ENCODE results near the gene SLCO3A1. TPM values are rescaled to one million over a fixed set of nuclear protein-coding genes. Genes with fewer than 3 reads are reported as not detected.

Gene SLCO3A1
- total RNA-seq, 2 donors from 2014 or later = 8.2 to 13.6 TPM

- DNase-seq (no peak), ATAC-seq (replicated peaks in 1 of 2) (no peak)
- Mint-ChIP-seq H3K4me1 (ENCODE audit: low read depth) (peaks cover 48% of the 10 kb centered on the region), H3K27ac (no peak overlapping the region), H3K4me3 (no peak overlapping the region), H3K36me3 (ENCODE audit: insufficient read depth in 2 of 2) (no peaks in the 10 kb centered on the region), H3K9me3 (no peaks in the 10 kb centered on the region), H3K27me3 (ENCODE audit: low read depth) (no peaks in the 10 kb centered on the region)
Measured at GRCh38 chr15:91945385-91945784, 91.9 kb downstream of the SLCO3A1 start.

- DNase-seq (no peak), ATAC-seq (replicated peaks in 1 of 2) (no peak)
- Mint-ChIP-seq H3K9me3 (no peaks in the 10 kb centered on the region), H3K27me3 (ENCODE audit: low read depth) (no peaks in the 10 kb centered on the region), H3K36me3 (ENCODE audit: insufficient read depth in 2 of 2) (no peaks in the 10 kb centered on the region), H3K27ac (no peak overlapping the region), H3K4me1 (ENCODE audit: low read depth) (peaks cover 48% of the 10 kb centered on the region), H3K4me3 (no peak overlapping the region)
Measured at GRCh38 chr15:91946075-91946474, 92.6 kb downstream of the SLCO3A1 start.

GRCh38 chr15:91946581-91947292 is 93.2 kb downstream of the SLCO3A1 start:
- no peaks in the 10 kb centered on the region for H3K27me3 Mint-ChIP-seq (ENCODE audit: low read depth)
- peaks cover 46% of the 10 kb centered on the region for H3K4me1 Mint-ChIP-seq (ENCODE audit: low read depth)
- H3K27ac Mint-ChIP-seq = no peak overlapping the region
- ATAC-seq (replicated peaks in 1 of 2) (no peak), DNase-seq (no peak)
- no peaks in the 10 kb centered on the region for H3K36me3 Mint-ChIP-seq (ENCODE audit: insufficient read depth in 2 of 2)
- no peak overlapping the region for H3K4me3 Mint-ChIP-seq
- no peaks in the 10 kb centered on the region for H3K9me3 Mint-ChIP-seq

GRCh38 chr15:91947293-91947679 is 93.8 kb downstream of the SLCO3A1 start:
- Mint-ChIP-seq H3K27ac (peak overlapping the region; percentile 12), H3K4me1 (ENCODE audit: low read depth) (peaks cover 41% of the 10 kb centered on the region), H3K9me3 (no peaks in the 10 kb centered on the region), H3K4me3 (no peak overlapping the region), H3K36me3 (ENCODE audit: insufficient read depth in 2 of 2) (no peaks in the 10 kb centered on the region), H3K27me3 (ENCODE audit: low read depth) (no peaks in the 10 kb centered on the region)
- no peak for ATAC-seq (replicated peaks in 1 of 2)
- DNase-seq = no peak

- no peaks in the 10 kb centered on the region for H3K9me3 Mint-ChIP-seq
- DNase-seq = no peak
- H3K27me3 Mint-ChIP-seq (ENCODE audit: low read depth) = no peaks in the 10 kb centered on the region
- no peaks in the 10 kb centered on the region for H3K36me3 Mint-ChIP-seq (ENCODE audit: insufficient read depth in 2 of 2)
- H3K4me3 Mint-ChIP-seq = no peak overlapping the region
- H3K27ac Mint-ChIP-seq = no peak overlapping the region
- ATAC-seq (replicated peaks in 1 of 2) = no peak
- H3K4me1 Mint-ChIP-seq (ENCODE audit: low read depth) = peaks cover 34% of the 10 kb centered on the region
Measured at GRCh38 chr15:91947683-91948608, 94.4 kb downstream of the SLCO3A1 start.

GRCh38 chr15:91949361-91949760 is 95.9 kb downstream of the SLCO3A1 start:
- Mint-ChIP-seq H3K4me1 (ENCODE audit: low read depth) (peaks cover 37% of the 10 kb centered on the region), H3K27ac (no peak overlapping the region), H3K4me3 (no peak overlapping the region), H3K27me3 (ENCODE audit: low read depth) (no peaks in the 10 kb centered on the region), H3K36me3 (ENCODE audit: insufficient read depth in 2 of 2) (no peaks in the 10 kb centered on the region), H3K9me3 (no peaks in the 10 kb centered on the region)
- no peak for ATAC-seq (replicated peaks in 1 of 2)
- no peak for DNase-seq

GRCh38 chr15:91950054-91950453 is 96.5 kb downstream of the SLCO3A1 start:
- H3K9me3 Mint-ChIP-seq = no peaks in the 10 kb centered on the region
- DNase-seq = no peak
- H3K36me3 Mint-ChIP-seq (ENCODE audit: insufficient read depth in 2 of 2) = no peaks in the 10 kb centered on the region
- no peak overlapping the region for H3K27ac Mint-ChIP-seq
- no peaks in the 10 kb centered on the region for H3K27me3 Mint-ChIP-seq (ENCODE audit: low read depth)
- H3K4me3 Mint-ChIP-seq = no peak overlapping the region
- ATAC-seq (replicated peaks in 1 of 2) = no peak
- peaks cover 40% of the 10 kb centered on the region for H3K4me1 Mint-ChIP-seq (ENCODE audit: low read depth)

GRCh38 chr15:91950631-91951329 is 97.3 kb downstream of the SLCO3A1 start:
- H3K4me1 Mint-ChIP-seq (ENCODE audit: low read depth) = peaks cover 40% of the 10 kb centered on the region
- ATAC-seq (replicated peaks in 1 of 2) (no peak), DNase-seq (no peak)
- H3K9me3 Mint-ChIP-seq = no peaks in the 10 kb centered on the region
- no peaks in the 10 kb centered on the region for H3K27me3 Mint-ChIP-seq (ENCODE audit: low read depth)
- no peak overlapping the region for H3K4me3 Mint-ChIP-seq
- H3K36me3 Mint-ChIP-seq (ENCODE audit: insufficient read depth in 2 of 2) = no peaks in the 10 kb centered on the region
- no peak overlapping the region for H3K27ac Mint-ChIP-seq

- peaks cover 31% of the 10 kb centered on the region for H3K4me1 Mint-ChIP-seq (ENCODE audit: low read depth)
- no peaks in the 10 kb centered on the region for H3K36me3 Mint-ChIP-seq (ENCODE audit: insufficient read depth in 2 of 2)
- H3K27ac Mint-ChIP-seq = no peak overlapping the region
- no peak overlapping the region for H3K4me3 Mint-ChIP-seq
- H3K27me3 Mint-ChIP-seq (ENCODE audit: low read depth) = no peaks in the 10 kb centered on the region
- no peak for ATAC-seq (replicated peaks in 1 of 2)
- no peaks in the 10 kb centered on the region for H3K9me3 Mint-ChIP-seq
- no peak for DNase-seq
Measured at GRCh38 chr15:91952216-91952615, 98.7 kb downstream of the SLCO3A1 start.

GRCh38 chr15:91953432-91953831 is 99.9 kb downstream of the SLCO3A1 start:
- no peaks in the 10 kb centered on the region for H3K36me3 Mint-ChIP-seq (ENCODE audit: insufficient read depth in 2 of 2)
- H3K4me3 Mint-ChIP-seq = no peak overlapping the region
- DNase-seq (no peak), ATAC-seq (replicated peaks in 1 of 2) (no peak)
- no peaks in the 10 kb centered on the region for H3K27me3 Mint-ChIP-seq (ENCODE audit: low read depth)
- peaks cover 28% of the 10 kb centered on the region for H3K4me1 Mint-ChIP-seq (ENCODE audit: low read depth)
- no peaks in the 10 kb centered on the region for H3K9me3 Mint-ChIP-seq
- H3K27ac Mint-ChIP-seq = peak overlapping the region; percentile 41

GRCh38 chr15:91954292-91954691 is 100.8 kb downstream of the SLCO3A1 start:
- H3K4me1 Mint-ChIP-seq (ENCODE audit: low read depth) = peaks cover 28% of the 10 kb centered on the region
- ATAC-seq (replicated peaks in 1 of 2) (no peak), DNase-seq (no peak)
- H3K9me3 Mint-ChIP-seq = no peaks in the 10 kb centered on the region
- H3K27ac Mint-ChIP-seq = no peak overlapping the region
- no peaks in the 10 kb centered on the region for H3K27me3 Mint-ChIP-seq (ENCODE audit: low read depth)
- H3K36me3 Mint-ChIP-seq (ENCODE audit: insufficient read depth in 2 of 2) = no peaks in the 10 kb centered on the region
- H3K4me3 Mint-ChIP-seq = no peak overlapping the region

GRCh38 chr15:91956026-91956723 is 102.7 kb downstream of the SLCO3A1 start:
- H3K9me3 Mint-ChIP-seq = no peaks in the 10 kb centered on the region
- no peak for ATAC-seq (replicated peaks in 1 of 2)

More at GRCh38 chr15:91956026-91956723, 102.7 kb downstream of the SLCO3A1 start:
- H3K27ac Mint-ChIP-seq = no peak overlapping the region
- H3K36me3 Mint-ChIP-seq (ENCODE audit: insufficient read depth in 2 of 2) = no peaks in the 10 kb centered on the region
- H3K4me3 Mint-ChIP-seq = no peak overlapping the region
- H3K27me3 Mint-ChIP-seq (ENCODE audit: low read depth) = no peaks in the 10 kb centered on the region
- H3K4me1 Mint-ChIP-seq (ENCODE audit: low read depth) = peaks cover 18% of the 10 kb centered on the region
- DNase-seq = no peak
